Measurements from ENCODE around the gene CCBE1. TPM values are rescaled to one million over a fixed set of nuclear protein-coding genes. Genes with fewer than 3 reads are reported as not detected.

Gene CCBE1
- total and polyA plus RNA-seq, 2 donors (not counting 1 experiment from before 2014, with no cell fraction given): 122 TPM

DNA sequence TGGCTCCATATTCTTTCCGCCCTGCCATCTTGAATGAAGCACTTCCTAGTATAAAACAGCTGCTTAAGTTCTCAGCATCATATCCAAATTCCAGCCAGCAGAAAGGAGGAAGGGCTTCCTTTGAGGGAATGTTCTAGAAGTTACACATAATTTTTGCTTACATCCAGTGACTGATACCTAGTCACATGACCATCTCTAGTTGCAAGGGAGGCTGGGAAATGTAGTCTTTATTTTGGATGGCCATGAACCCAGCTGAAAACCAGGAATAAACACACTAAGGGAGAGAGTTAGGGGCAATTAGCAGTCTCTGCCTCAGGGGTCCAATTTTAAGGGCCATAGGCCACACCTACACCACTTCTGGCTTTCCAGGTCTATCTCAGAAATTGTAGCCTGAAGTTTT, 280.4 kb downstream of the CCBE1 start:
- peak in 1 of 2 donors; percentile 24 for DNase-seq (ENCODE audit: low read depth in 2 of 2)
- Histone ChIP-seq H4K20me1 (ENCODE audit: control insufficient read depth, extremely low read depth, insufficient read depth, low read length) (no peaks in the 10 kb centered on the region), H3K9ac (ENCODE audit: insufficient read depth, low read length) (no peak overlapping the region), H3K9me3 (ENCODE audit: control insufficient read depth, insufficient read depth, low read depth, low read length) (no peaks in the 10 kb centered on the region), H3K36me3 (ENCODE audit: control insufficient read depth, insufficient read depth, low read length) (no peaks in the 10 kb centered on the region), H3K79me2 (ENCODE audit: control insufficient read depth, insufficient read depth, low read length) (no peaks in the 10 kb centered on the region), H3K4me1 (ENCODE audit: control insufficient read depth, extremely low read depth, insufficient read depth, low read length) (no peaks in the 10 kb centered on the region), H3K27me3 (ENCODE audit: control insufficient read depth, insufficient read depth, low read length) (no peaks in the 10 kb centered on the region), H2AFZ (ENCODE audit: low read length) (no peak overlapping the region), H3K27ac (ENCODE audit: insufficient read depth, low read length) (no peak overlapping the region), H3K4me2 (ENCODE audit: extremely low read depth, insufficient read depth, low read length) (no peak overlapping the region), H3K4me3 (replicated peaks in 1 of 4; ENCODE audit: control extremely low read depth in 1 of 4, insufficient read depth in 1 of 4, low read depth in 3 of 4, low read length in 4 of 4) (no peak overlapping the region)
- no peak for TF ChIP-seq EZH2 (IDR thresholded peaks at IDR 0.05; ENCODE audit: low read length, missing control alignments)
- TF ChIP-seq, protein P1, sequence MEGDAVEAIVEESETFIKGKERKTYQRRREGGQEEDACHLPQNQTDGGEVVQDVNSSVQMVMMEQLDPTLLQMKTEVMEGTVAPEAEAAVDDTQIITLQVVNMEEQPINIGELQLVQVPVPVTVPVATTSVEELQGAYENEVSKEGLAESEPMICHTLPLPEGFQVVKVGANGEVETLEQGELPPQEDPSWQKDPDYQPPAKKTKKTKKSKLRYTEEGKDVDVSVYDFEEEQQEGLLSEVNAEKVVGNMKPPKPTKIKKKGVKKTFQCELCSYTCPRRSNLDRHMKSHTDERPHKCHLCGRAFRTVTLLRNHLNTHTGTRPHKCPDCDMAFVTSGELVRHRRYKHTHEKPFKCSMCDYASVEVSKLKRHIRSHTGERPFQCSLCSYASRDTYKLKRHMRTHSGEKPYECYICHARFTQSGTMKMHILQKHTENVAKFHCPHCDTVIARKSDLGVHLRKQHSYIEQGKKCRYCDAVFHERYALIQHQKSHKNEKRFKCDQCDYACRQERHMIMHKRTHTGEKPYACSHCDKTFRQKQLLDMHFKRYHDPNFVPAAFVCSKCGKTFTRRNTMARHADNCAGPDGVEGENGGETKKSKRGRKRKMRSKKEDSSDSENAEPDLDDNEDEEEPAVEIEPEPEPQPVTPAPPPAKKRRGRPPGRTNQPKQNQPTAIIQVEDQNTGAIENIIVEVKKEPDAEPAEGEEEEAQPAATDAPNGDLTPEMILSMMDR (conservative IDR thresholded peaks at IDR 0.05 in 1 of 2, IDR thresholded peaks at IDR 0.05 in 1 of 2; ENCODE audit: low read depth in 1 of 2, low read length in 2 of 2): no peak

DNA sequence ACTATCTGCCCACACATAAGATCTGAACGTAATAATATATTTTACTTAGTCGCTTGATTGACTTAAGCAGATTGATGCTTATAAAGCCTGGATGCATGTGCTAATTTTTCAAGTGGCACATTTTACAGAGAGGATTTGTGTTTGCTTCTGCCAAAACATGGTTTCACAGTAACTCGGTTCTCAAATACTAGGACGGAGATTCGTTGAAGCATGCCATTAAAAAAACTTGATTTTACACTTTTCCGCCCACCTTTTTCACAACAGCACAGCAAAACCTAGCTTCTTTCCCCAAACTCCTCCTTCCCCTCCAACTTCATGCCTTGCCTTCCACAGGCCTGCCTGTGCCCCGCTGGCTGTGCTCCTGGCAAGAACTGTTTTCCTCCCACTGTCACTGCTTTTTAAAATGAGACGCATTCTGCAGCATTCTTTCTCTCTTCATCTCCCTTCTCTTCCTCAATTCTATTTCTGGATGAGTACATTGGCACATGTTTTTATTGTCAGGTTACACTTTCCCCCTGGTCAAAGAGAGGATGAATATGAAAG, 283.0 kb downstream of the CCBE1 start:
- no peak overlapping the region for H2AFZ ChIP-seq (ENCODE audit: low read length)
- no peak overlapping the region for H3K9ac ChIP-seq (ENCODE audit: insufficient read depth, low read length)
- no peak overlapping the region for H3K4me3 ChIP-seq (replicated peaks in 1 of 4; ENCODE audit: control extremely low read depth in 1 of 4, insufficient read depth in 1 of 4, low read depth in 3 of 4, low read length in 4 of 4)
- no peaks in the 10 kb centered on the region for H3K9me3 ChIP-seq (ENCODE audit: control insufficient read depth, insufficient read depth, low read depth, low read length)
- DNase-seq (ENCODE audit: low read depth in 2 of 2): no peak
- no peaks in the 10 kb centered on the region for H3K36me3 ChIP-seq (ENCODE audit: control insufficient read depth, insufficient read depth, low read length)
- no peaks in the 10 kb centered on the region for H3K27me3 ChIP-seq (ENCODE audit: control insufficient read depth, insufficient read depth, low read length)
- TF ChIP-seq, protein P1 (conservative IDR thresholded peaks at IDR 0.05 in 1 of 2, IDR thresholded peaks at IDR 0.05 in 1 of 2; ENCODE audit: low read depth in 1 of 2, low read length in 2 of 2): no peak
- no peak for TF ChIP-seq EZH2 (IDR thresholded peaks at IDR 0.05; ENCODE audit: low read length, missing control alignments)
- H3K79me2 ChIP-seq (ENCODE audit: control insufficient read depth, insufficient read depth, low read length): no peaks in the 10 kb centered on the region
- no peak overlapping the region for H3K27ac ChIP-seq (ENCODE audit: insufficient read depth, low read length)
- no peaks in the 10 kb centered on the region for H3K4me1 ChIP-seq (ENCODE audit: control insufficient read depth, extremely low read depth, insufficient read depth, low read length)
- H4K20me1 ChIP-seq (ENCODE audit: control insufficient read depth, extremely low read depth, insufficient read depth, low read length): no peaks in the 10 kb centered on the region
- no peak overlapping the region for H3K4me2 ChIP-seq (ENCODE audit: extremely low read depth, insufficient read depth, low read length)

DNA sequence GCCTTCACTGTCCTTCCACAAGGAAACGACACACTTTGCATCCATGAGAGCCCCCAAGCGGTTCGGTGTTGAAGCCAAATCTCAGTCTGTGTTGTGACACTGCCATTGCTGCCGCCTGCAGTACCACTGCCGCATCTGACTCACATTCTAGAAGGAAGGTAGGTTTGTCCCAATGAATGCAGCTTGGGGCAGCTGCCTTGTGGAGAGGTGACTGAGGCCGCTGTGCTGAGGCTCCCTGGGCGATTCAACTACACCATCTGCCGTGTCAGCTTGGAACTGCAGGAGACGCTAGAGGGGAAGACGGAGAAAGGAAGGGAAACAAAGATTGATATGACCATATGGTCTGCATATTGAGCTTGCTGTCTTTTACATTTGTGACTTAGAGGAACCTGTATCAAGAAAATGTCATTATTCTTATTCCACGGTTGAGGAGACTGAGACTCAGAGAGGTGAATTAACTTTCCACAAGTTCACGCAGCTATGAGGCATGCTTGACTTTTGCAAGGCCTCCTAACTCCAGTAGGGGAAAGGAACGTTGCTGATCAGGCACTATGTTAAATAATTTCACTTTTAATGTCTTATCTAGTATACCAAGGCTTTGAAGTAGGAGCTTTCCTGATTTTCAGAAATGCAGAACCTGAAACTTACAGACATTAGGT, 294.7 kb downstream of the CCBE1 start:
- Histone ChIP-seq H4K20me1 (ENCODE audit: control insufficient read depth, extremely low read depth, insufficient read depth, low read length) (no peaks in the 10 kb centered on the region), H3K4me1 (ENCODE audit: control insufficient read depth, extremely low read depth, insufficient read depth, low read length) (no peaks in the 10 kb centered on the region), H3K27me3 (ENCODE audit: control insufficient read depth, insufficient read depth, low read length) (no peaks in the 10 kb centered on the region), H3K27ac (ENCODE audit: insufficient read depth, low read length) (no peak overlapping the region), H3K4me2 (ENCODE audit: extremely low read depth, insufficient read depth, low read length) (no peak overlapping the region), H3K4me3 (replicated peaks in 1 of 4; ENCODE audit: control extremely low read depth in 1 of 4, insufficient read depth in 1 of 4, low read depth in 3 of 4, low read length in 4 of 4) (no peak overlapping the region), H3K36me3 (ENCODE audit: control insufficient read depth, insufficient read depth, low read length) (no peaks in the 10 kb centered on the region), H3K79me2 (ENCODE audit: control insufficient read depth, insufficient read depth, low read length) (no peaks in the 10 kb centered on the region), H2AFZ (ENCODE audit: low read length) (no peak overlapping the region), H3K9me3 (ENCODE audit: control insufficient read depth, insufficient read depth, low read depth, low read length) (no peaks in the 10 kb centered on the region), H3K9ac (ENCODE audit: insufficient read depth, low read length) (no peak overlapping the region)
- no peak for TF ChIP-seq EZH2 (IDR thresholded peaks at IDR 0.05; ENCODE audit: low read length, missing control alignments)
- TF ChIP-seq, protein P1 (conservative IDR thresholded peaks at IDR 0.05 in 1 of 2, IDR thresholded peaks at IDR 0.05 in 1 of 2; ENCODE audit: low read depth in 1 of 2, low read length in 2 of 2): peak; percentile 96 to 99
- DNase-seq (ENCODE audit: low read depth in 2 of 2): peak; percentile 61 to 69
